ENCODE results near the gene PPP1R1B.

The PPP1R1B gene

DNA sequence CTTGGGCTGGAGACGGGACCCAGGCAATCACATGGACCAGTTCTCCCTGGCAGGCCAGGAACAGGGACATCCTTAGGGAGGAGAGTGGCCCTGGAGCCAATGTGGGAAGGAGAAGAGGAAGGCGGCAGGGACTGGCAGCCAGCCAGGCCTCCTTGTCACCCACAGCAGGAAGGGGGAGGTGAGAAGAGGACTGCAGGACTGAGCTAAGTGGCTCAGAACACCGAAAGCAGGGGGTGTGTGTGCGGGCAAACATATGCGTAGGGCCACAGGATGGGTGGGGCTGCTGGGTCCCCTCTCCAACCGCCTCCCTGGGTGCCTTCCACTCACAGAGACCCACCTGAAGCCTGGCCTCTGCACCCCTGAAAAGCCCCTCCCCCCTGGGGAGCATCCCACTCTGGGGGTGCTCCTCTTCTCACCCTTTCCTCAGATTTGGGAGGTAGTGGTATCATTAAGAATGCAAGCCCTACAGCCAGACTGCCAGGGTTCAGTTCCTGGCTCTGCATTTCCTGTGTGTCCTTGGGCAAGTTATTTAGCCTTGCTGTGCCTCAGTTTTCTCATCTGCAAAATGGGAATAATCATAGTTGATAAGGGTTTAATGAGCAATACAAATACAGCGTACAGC, 49.6 kb downstream of the PPP1R1B start:
- DNase-seq, result peak in 2 of 3 donors; percentile 17 to 27
- Histone ChIP-seq H3K36me3 (ENCODE audit: control insufficient read depth, insufficient read depth, low read length) (no peaks in the 10 kb centered on the region), H3K27me3 (replicated peaks; ENCODE audit: control insufficient read depth, insufficient read depth, low read length, poor library complexity, severe bottlenecking) (peaks cover 1% of the 10 kb centered on the region), H3K9me3 (ENCODE audit: control insufficient read depth, low read length) (no peaks in the 10 kb centered on the region), H3K4me1 (ENCODE audit: control insufficient read depth, insufficient read depth, low read length, poor library complexity, severe bottlenecking) (peaks cover 33% of the 10 kb centered on the region), H3K27ac (ENCODE audit: insufficient read depth, low read length, poor library complexity, severe bottlenecking) (peak overlapping the region; percentile 41), H3K4me3 (ENCODE audit: insufficient read depth, low read depth, low read length, poor library complexity, severe bottlenecking) (no peak overlapping the region)

GRCh38 chr17:39677072-39677471, 50.3 kb downstream of the PPP1R1B start:
- Histone ChIP-seq H3K4me1 (ENCODE audit: control insufficient read depth, insufficient read depth, low read length, poor library complexity, severe bottlenecking) (peaks cover 33% of the 10 kb centered on the region), H3K27ac (ENCODE audit: insufficient read depth, low read length, poor library complexity, severe bottlenecking) (no peak overlapping the region), H3K9me3 (ENCODE audit: control insufficient read depth, low read length) (no peaks in the 10 kb centered on the region), H3K4me3 (ENCODE audit: insufficient read depth, low read depth, low read length, poor library complexity, severe bottlenecking) (no peak overlapping the region), H3K36me3 (ENCODE audit: control insufficient read depth, insufficient read depth, low read length) (no peaks in the 10 kb centered on the region), H3K27me3 (replicated peaks; ENCODE audit: control insufficient read depth, insufficient read depth, low read length, poor library complexity, severe bottlenecking) (no peaks in the 10 kb centered on the region)
- no peak for DNase-seq

- H3K27me3 ChIP-seq (replicated peaks; ENCODE audit: control insufficient read depth, insufficient read depth, low read length, poor library complexity, severe bottlenecking), result no peaks in the 10 kb centered on the region
- DNase-seq, result no peak
- no peak overlapping the region for H3K27ac ChIP-seq (ENCODE audit: insufficient read depth, low read length, poor library complexity, severe bottlenecking)
- no peak overlapping the region for H3K4me3 ChIP-seq (ENCODE audit: insufficient read depth, low read depth, low read length, poor library complexity, severe bottlenecking)
- H3K9me3 ChIP-seq (ENCODE audit: control insufficient read depth, low read length), result no peaks in the 10 kb centered on the region
- H3K4me1 ChIP-seq (ENCODE audit: control insufficient read depth, insufficient read depth, low read length, poor library complexity, severe bottlenecking), result peaks cover 33% of the 10 kb centered on the region
- H3K36me3 ChIP-seq (ENCODE audit: control insufficient read depth, insufficient read depth, low read length), result no peaks in the 10 kb centered on the region
Observed at GRCh38 chr17:39677542-39678339, 51.0 kb downstream of the PPP1R1B start.

DNA sequence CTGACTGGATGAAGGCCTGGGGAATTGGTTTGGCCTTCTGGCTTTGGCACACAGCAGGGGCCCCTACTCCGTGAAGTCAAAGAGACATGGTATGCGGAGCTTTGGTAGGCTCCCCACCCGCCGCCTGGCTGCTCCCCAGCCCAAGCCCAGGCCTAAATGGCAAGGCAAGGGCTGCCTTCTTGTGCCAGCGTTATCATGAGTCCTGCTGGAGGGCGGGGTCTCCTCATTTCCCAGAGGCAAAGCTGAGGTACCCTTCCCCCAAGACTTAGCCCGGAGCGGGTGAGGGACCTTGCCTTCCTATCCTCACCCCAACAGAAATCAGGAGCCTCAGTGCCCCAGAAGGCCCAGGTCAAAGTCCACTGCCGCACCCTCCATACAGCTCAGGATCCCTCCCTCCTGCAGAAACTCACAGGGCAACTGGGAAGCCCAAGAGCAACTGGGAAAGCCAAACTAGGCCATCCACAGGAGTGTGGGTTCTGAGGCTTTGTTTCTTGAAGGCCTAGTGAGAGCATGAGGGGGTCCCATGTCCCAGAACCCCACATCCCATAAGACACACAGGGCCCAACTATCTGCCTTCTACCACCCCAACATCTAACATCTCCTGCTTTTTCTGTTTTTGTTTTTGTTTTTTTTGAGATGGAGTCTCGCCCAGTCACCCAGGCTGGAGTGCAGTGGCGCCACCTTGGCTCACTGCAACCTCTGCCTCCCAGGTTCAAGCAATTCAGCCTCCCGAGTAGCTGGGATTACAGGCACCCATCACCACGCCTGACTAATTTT, 51.8 kb downstream of the PPP1R1B start:
- Histone ChIP-seq H3K27me3 (replicated peaks; ENCODE audit: control insufficient read depth, insufficient read depth, low read length, poor library complexity, severe bottlenecking) (no peaks in the 10 kb centered on the region), H3K9me3 (ENCODE audit: control insufficient read depth, low read length) (no peaks in the 10 kb centered on the region), H3K4me3 (ENCODE audit: insufficient read depth, low read depth, low read length, poor library complexity, severe bottlenecking) (no peak overlapping the region), H3K36me3 (ENCODE audit: control insufficient read depth, insufficient read depth, low read length) (no peaks in the 10 kb centered on the region), H3K4me1 (ENCODE audit: control insufficient read depth, insufficient read depth, low read length, poor library complexity, severe bottlenecking) (peaks cover 33% of the 10 kb centered on the region), H3K27ac (ENCODE audit: insufficient read depth, low read length, poor library complexity, severe bottlenecking) (no peak overlapping the region)
- DNase-seq, result no peak

GRCh38 chr17:39679521-39680192, 52.9 kb downstream of the PPP1R1B start:
- H3K36me3 ChIP-seq (ENCODE audit: control insufficient read depth, insufficient read depth, low read length), result peaks cover 4% of the 10 kb centered on the region
- H3K4me3 ChIP-seq (ENCODE audit: insufficient read depth, low read depth, low read length, poor library complexity, severe bottlenecking), result no peak overlapping the region
- peak overlapping the region; percentile 34 for H3K27ac ChIP-seq (ENCODE audit: insufficient read depth, low read length, poor library complexity, severe bottlenecking)
- peaks cover 33% of the 10 kb centered on the region for H3K4me1 ChIP-seq (ENCODE audit: control insufficient read depth, insufficient read depth, low read length, poor library complexity, severe bottlenecking)
- DNase-seq, result peak in 1 of 3 donors; percentile 21
- H3K27me3 ChIP-seq (replicated peaks; ENCODE audit: control insufficient read depth, insufficient read depth, low read length, poor library complexity, severe bottlenecking), result no peaks in the 10 kb centered on the region
- no peaks in the 10 kb centered on the region for H3K9me3 ChIP-seq (ENCODE audit: control insufficient read depth, low read length)

- Histone ChIP-seq H3K9me3 (ENCODE audit: control insufficient read depth, low read length) (no peaks in the 10 kb centered on the region), H3K4me1 (ENCODE audit: control insufficient read depth, insufficient read depth, low read length, poor library complexity, severe bottlenecking) (peaks cover 21% of the 10 kb centered on the region), H3K36me3 (ENCODE audit: control insufficient read depth, insufficient read depth, low read length) (peaks cover 7% of the 10 kb centered on the region), H3K27ac (ENCODE audit: insufficient read depth, low read length, poor library complexity, severe bottlenecking) (no peak overlapping the region), H3K27me3 (replicated peaks; ENCODE audit: control insufficient read depth, insufficient read depth, low read length, poor library complexity, severe bottlenecking) (no peaks in the 10 kb centered on the region), H3K4me3 (ENCODE audit: insufficient read depth, low read depth, low read length, poor library complexity, severe bottlenecking) (no peak overlapping the region)
- no peak for DNase-seq
Observed at GRCh38 chr17:39683295-39683939, 56.7 kb downstream of the PPP1R1B start.

GRCh38 chr17:39684369-39685192, 57.8 kb downstream of the PPP1R1B start:
- Histone ChIP-seq H3K9me3 (ENCODE audit: control insufficient read depth, low read length) (no peaks in the 10 kb centered on the region), H3K4me1 (ENCODE audit: control insufficient read depth, insufficient read depth, low read length, poor library complexity, severe bottlenecking) (peaks cover 18% of the 10 kb centered on the region), H3K27me3 (replicated peaks; ENCODE audit: control insufficient read depth, insufficient read depth, low read length, poor library complexity, severe bottlenecking) (no peaks in the 10 kb centered on the region), H3K36me3 (ENCODE audit: control insufficient read depth, insufficient read depth, low read length) (peaks cover 7% of the 10 kb centered on the region), H3K4me3 (ENCODE audit: insufficient read depth, low read depth, low read length, poor library complexity, severe bottlenecking) (no peak overlapping the region), H3K27ac (ENCODE audit: insufficient read depth, low read length, poor library complexity, severe bottlenecking) (no peak overlapping the region)
- DNase-seq, result no peak
